GM23248 (cell line): ENCODE measurements around the gene RFWD3.

Experiments used
- EZH2 ChIP-seq: fragments of 200-600 bp; sonication (generic); IDR thresholded peaks from 2 replicates; pipeline ENCODE4 v1.6.1; 2018; ENCODE audit warnings: antibody characterized with exemption, mild to moderate bottlenecking; ENCODE audit not compliant: insufficient read depth, poor library complexity, severe bottlenecking
- EZH2phosphoT487 ChIP-seq: fragments of 200-600 bp; sonication (generic); IDR thresholded peaks from 2 replicates; pipeline ENCODE4 v1.6.1; 2018; ENCODE audit warnings: antibody characterized with exemption, moderate library complexity, mild to moderate bottlenecking, low read depth; ENCODE audit not compliant: insufficient read depth

GRCh38 chr16:74695450-74696422, 29.1 kb upstream of the RFWD3 start:
- TF ChIP-seq EZH2 (no peak), EZH2phosphoT487 (no peak)
